Adipocyte (in vitro differentiated cells): ENCODE results near the gene KBTBD3.
"Not testable (repeated sequence)": the region's sequence is repeated elsewhere in the genome, so short reads cannot be mapped to it uniquely, and the experiment has no call there.

ENCODE experiments used
- DNase-seq: peaks from one replicate; pipeline ENCODE4 v3.0.0-alpha.2; 2015; ENCODE audit warnings: low read depth
- H3K27me3 ChIP-seq: replicated peaks from 2 replicates; pipeline ENCODE4 v1.7.0; 2013; ENCODE audit warnings: mild to moderate bottlenecking, low read length, moderate library complexity; ENCODE audit not compliant: control insufficient read depth, insufficient read depth
- H3K36me3 ChIP-seq: 2 replicates; pipeline ENCODE4 v1.7.0; 2013; ENCODE audit warnings: low read length, mild to moderate bottlenecking, moderate library complexity; ENCODE audit not compliant: control insufficient read depth, insufficient read depth, severe bottlenecking
- H3K4me1 ChIP-seq: 2 replicates; pipeline ENCODE4 v1.7.0; 2013; ENCODE audit warnings: mild to moderate bottlenecking, low read length, moderate library complexity; ENCODE audit not compliant: control insufficient read depth, insufficient read depth
- H3K4me3 ChIP-seq: 2 replicates; pipeline ENCODE4 v1.7.0; 2013; ENCODE audit warnings: mild to moderate bottlenecking, low read length, moderate library complexity
- H3K9ac ChIP-seq: 2 replicates; pipeline ENCODE4 v1.7.0; 2013; ENCODE audit warnings: mild to moderate bottlenecking, low read length, moderate library complexity
- H3K9me3 ChIP-seq: 2 replicates; pipeline ENCODE4 v1.7.0; 2013; ENCODE audit warnings: mild to moderate bottlenecking, low read length, moderate library complexity; ENCODE audit not compliant: control insufficient read depth

KBTBD3 gene

DNA sequence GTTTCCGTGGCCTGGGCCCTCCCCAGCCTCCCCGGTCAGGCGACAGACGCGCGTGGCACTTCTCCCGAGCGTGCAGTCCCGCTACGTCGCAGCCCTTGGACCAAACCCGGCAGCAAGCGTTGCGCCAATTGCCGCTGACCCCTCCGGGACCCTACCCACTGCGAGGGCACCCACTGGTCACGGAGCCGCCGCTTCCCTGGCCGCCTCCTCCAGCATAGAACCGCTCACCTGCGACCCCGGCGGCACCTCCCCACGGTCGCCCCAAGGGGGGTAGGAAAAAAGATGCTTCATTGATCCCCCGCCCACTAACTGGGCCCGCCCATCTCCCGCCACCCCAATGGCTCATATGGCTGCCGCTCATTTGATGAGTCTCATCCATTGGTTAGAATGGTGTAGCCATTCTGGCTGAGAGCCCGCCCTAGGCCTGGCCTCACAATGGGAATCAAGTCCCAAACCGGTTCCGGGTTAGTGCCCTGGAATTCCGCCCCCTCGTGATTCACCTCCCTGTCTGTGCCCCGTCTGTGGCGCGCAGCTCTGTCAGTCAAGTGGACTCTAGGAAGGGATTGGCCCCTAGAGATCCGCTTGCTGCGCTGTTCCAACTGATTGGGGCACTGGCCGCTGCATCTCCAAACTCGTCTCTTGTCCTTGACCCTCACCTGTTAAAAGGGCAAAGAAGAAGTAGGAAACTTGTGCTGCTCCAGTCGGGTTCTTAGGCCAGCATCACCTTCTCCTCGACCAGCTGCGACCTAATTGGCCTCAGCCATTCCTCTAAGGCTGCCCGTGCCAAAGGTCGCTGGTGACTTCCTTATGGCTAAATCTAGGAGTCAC is 55.0 kb downstream of the KBTBD3 start, which contains the start of gene MSANTD4:
Gene MSANTD4, minus strand, starts transcription at position 274 of the 828 bp plus-strand sequence. CDS start 11,323 bp downstream, outside the sequence.
- Histone ChIP-seq H3K4me1 (peaks cover 18% of the 10 kb centered on the region), H3K36me3 (no peaks in the 10 kb centered on the region), H3K9ac (peak within 1 kb of the TSS; percentile 89), H3K9me3 (peaks cover 2% of the 10 kb centered on the region), H3K27me3 (no peaks in the 10 kb centered on the region), H3K4me3 (peak within 1 kb of the TSS; percentile 92)
- DNase-seq = peak; percentile 100

DNA sequence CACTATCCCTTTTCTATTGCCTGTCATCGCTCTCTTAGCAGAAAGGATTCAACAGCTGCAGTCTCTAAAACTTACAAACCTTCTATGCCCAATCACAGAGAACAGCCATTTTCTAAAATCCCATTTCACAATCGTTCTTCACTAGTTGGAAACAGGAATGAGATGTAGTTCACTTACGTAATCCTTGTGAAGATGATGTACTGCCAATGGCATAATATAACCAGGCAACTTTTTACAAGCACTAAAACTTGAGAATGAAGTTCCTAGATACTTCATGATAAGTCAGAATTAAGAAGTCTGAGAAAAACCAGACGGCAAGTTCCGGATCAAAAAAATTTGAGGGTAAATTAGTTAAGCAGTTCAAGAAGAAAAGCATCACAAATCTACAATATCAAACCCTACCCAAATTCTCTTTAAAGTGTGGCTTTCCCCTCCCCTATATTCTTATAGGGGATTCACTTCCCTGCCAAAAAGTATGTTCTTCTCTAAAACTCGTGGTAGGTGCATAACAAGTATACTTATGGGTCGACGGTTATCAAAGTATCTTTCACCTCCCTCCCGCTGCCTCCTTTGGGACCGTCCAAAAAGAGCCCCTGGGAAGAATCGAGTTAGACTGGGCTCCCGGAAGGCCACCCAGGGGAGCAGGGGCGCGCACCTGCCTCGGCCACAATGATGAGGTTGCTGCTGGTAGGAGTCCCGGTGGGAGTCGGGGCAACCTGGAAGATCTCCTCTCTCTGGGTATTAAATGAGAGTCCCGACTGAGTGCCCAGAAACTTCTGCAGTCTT is 55.8 kb downstream of the KBTBD3 start:
- Histone ChIP-seq H3K4me3 (peak overlapping the region; percentile 92), H3K9me3 (no peaks in the 10 kb centered on the region), H3K36me3 (no peaks in the 10 kb centered on the region), H3K9ac (peak overlapping the region; percentile 89), H3K27me3 (no peaks in the 10 kb centered on the region), H3K4me1 (peaks cover 18% of the 10 kb centered on the region)
- DNase-seq = peak; percentile 91

DNA sequence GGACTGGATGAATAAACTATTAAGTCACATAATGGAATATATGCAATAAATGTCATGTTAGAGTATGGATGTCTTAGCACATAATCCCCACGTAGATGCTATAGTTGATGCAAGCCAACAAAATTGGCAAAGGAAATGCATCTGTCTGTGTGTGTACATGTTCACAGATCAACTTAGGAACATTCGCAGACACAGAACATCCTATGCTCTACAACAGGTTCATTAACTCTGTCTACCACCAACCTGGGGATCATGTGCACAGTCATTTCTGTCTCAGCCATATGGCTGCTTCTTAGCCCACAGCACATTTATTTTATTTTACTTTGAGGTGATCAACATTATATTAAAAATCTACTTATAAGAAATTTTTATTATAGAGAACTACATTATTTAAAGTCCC is 60.1 kb downstream of the KBTBD3 start:
- no peak overlapping the region for H3K4me3 ChIP-seq
- no peak overlapping the region for H3K9ac ChIP-seq
- no peaks in the 10 kb centered on the region for H3K9me3 ChIP-seq
- no peaks in the 10 kb centered on the region for H3K27me3 ChIP-seq
- no peaks in the 10 kb centered on the region for H3K36me3 ChIP-seq
- peaks cover 27% of the 10 kb centered on the region for H3K4me1 ChIP-seq
- no peak for DNase-seq

DNA sequence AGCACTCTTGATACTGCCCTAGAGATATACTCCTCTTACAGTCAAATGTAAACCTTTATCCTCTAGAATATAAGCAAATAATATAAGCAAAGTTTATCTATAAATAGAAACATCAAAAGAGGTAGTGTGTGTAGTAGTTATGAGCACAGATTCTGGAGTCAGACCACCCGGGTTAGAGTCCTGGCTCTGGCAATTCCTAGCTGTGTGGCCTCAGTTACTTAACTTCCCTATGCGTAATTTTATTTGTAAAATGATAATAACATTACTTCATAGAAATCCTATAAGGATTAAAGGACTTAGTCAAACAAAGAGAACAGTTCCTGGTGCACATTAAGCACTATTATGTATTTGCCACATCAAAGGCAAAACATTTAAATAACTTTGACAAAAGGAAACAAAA is 62.1 kb downstream of the KBTBD3 start:
- H3K9ac ChIP-seq = no peak overlapping the region
- no peaks in the 10 kb centered on the region for H3K9me3 ChIP-seq
- no peak for DNase-seq
- no peaks in the 10 kb centered on the region for H3K27me3 ChIP-seq
- H3K4me1 ChIP-seq = peaks cover 32% of the 10 kb centered on the region
- H3K36me3 ChIP-seq = peaks cover 8% of the 10 kb centered on the region
- H3K4me3 ChIP-seq = no peak overlapping the region

DNA sequence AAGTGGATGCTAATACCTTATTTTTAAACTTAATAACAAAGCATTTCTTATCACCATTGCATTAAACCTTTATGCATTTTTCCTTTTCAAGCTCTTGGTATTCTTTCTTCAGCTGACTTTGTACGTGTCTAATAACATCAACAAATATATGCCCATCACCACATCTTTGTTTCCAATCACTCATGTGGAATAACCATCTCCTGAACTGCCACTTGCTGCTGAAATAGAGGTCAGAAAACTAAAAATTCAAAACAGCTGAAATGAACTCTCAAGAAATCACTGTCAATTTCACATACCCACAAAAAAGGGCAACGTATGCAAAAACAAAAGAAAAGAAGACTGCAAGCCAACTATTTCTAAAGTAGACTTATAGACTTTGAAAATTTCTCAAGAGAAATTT is 62.5 kb downstream of the KBTBD3 start:
- H3K4me3 ChIP-seq = no peak overlapping the region
- H3K9me3 ChIP-seq = no peaks in the 10 kb centered on the region
- no peak overlapping the region for H3K9ac ChIP-seq
- no peaks in the 10 kb centered on the region for H3K27me3 ChIP-seq
- no peak for DNase-seq
- H3K4me1 ChIP-seq = peaks cover 32% of the 10 kb centered on the region
- peaks cover 12% of the 10 kb centered on the region for H3K36me3 ChIP-seq

DNA sequence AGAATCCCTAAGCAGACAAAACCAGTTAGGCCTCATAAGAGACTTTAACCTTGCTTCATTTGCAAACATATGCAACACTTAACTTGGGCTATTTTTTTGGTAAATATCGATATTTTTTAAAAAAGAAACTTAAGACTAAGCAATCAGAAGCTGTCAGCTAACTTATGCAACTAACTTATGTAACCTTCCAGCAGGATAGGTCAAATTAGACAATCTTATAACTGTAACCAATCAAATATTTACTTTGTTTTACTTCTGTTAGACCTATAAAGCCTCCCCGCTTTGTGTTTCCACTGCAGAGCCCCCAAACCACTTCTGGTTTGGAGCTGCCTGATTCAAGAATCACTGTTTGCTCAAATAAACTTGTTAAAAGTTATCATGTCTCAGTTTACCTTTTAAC is 63.1 kb downstream of the KBTBD3 start:
- H3K27me3 ChIP-seq = no peaks in the 10 kb centered on the region
- peaks cover 32% of the 10 kb centered on the region for H3K4me1 ChIP-seq
- peaks cover 18% of the 10 kb centered on the region for H3K36me3 ChIP-seq
- no peak for DNase-seq
- H3K4me3 ChIP-seq = no peak overlapping the region
- H3K9me3 ChIP-seq = no peaks in the 10 kb centered on the region
- H3K9ac ChIP-seq = no peak overlapping the region

DNA sequence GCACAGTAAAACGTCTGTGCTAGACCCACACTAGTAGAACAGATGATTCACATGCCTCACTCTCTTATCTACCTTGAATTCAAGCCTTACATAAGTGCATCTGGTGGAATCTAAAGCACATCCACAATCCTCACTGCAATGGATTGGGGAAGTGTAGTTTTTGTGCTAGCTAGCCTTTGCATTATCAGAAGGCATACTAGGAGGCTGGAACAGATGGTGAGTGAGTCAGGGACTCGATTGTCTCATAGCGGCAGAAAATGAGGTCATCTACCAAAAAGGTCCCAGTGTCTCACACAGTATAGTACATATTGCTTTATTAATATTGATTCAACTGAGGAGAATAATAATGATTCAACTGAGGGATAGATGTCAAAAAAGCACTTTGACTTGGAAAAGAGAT is 64.4 kb downstream of the KBTBD3 start:
- no peak overlapping the region for H3K9ac ChIP-seq
- peaks cover 31% of the 10 kb centered on the region for H3K36me3 ChIP-seq
- no peak overlapping the region for H3K4me3 ChIP-seq
- H3K9me3 ChIP-seq = no peaks in the 10 kb centered on the region
- H3K4me1 ChIP-seq = peaks cover 24% of the 10 kb centered on the region
- H3K27me3 ChIP-seq = no peaks in the 10 kb centered on the region
- DNase-seq = peak; percentile 36

DNA sequence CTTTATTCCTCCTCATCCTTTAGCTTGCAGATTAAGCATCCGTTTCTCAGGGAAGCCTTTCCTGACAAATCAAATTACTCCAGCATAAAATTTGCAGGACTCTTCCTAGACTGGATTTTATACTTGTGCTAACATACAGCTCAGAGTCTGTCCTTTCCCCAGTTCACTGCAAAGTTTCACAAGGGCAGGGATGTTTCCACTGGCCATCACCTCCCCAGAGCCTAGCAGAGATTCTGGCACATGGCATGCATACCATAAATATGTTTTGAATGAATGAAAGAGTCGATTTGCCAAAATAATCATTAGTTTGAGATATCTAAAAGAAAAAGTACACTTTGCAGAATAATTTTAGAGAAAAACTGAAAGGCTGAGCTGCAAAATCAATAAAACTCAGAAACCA is 65.7 kb downstream of the KBTBD3 start:
- peaks cover 43% of the 10 kb centered on the region for H3K36me3 ChIP-seq
- H3K9me3 ChIP-seq = no peaks in the 10 kb centered on the region
- peaks cover 24% of the 10 kb centered on the region for H3K4me1 ChIP-seq
- peak; percentile 55 for DNase-seq
- peak overlapping the region; percentile 14 for H3K4me3 ChIP-seq
- H3K9ac ChIP-seq = peak overlapping the region; percentile 14
- H3K27me3 ChIP-seq = no peaks in the 10 kb centered on the region

DNA sequence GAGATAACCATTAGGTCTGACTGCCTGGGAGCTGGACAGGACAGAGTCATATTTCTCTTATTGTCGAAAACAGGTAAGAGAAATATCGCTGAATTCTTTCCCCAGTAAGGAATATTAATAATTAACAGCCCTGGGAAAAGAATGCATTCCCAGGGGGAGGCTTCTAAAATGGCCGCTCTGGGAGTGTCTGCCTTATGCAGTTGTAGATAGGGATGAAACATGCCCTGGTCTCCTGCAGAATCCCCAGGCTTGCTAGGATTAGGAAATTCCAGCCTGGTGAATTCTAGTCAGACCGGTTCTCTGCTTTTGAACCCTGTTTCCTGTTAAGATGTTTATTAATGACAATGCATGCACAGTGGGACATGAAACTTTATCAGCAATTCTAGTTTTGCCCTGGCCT is 74.1 kb downstream of the KBTBD3 start:
- not testable (repeated sequence) for H3K4me3 ChIP-seq, DNase-seq

DNA sequence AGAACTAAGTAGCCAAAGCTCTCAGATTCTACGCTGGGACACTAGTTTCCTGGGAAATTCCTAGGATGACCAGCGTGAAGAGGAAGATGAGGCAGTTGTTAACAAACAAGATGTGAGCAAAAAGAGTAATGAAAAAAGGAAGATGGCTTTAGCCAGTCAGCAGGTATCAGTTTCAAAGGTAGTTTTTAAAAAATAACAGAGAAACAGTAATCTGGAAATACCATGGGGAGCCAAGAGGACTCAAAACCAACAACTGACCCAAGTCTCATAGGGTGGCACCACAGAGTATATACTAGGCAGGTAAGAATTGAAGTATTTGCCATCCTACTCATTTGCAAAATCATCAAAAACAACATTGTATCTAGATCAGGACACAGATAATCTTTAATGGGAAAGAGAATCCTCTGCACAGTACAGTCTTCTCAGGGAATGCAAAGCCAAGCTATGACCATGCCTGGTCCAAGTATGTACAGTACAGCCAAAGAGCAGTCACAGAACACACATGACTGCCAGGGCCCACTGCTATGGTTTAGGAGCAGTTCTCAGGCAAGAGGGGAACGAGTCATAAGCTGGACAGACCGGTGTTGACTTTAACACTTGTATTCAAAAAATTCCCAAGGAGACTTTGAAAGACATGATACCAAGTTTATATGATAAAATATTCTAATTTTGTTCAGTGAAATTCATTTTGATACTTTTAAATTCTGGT is 75.7 kb downstream of the KBTBD3 start:
- H3K36me3 ChIP-seq = peaks cover 12% of the 10 kb centered on the region
- no peak for DNase-seq
- H3K9me3 ChIP-seq = no peaks in the 10 kb centered on the region
- H3K27me3 ChIP-seq = no peaks in the 10 kb centered on the region
- no peak overlapping the region for H3K4me3 ChIP-seq
- H3K9ac ChIP-seq = no peak overlapping the region
- H3K4me1 ChIP-seq = no peaks in the 10 kb centered on the region

More for the DNA sequence above, 74.1 kb downstream of the KBTBD3 start:
- H3K9ac ChIP-seq, H3K4me1 ChIP-seq, H3K9me3 ChIP-seq, H3K27me3 ChIP-seq: not testable (repeated sequence)
- peaks cover 27% of the 10 kb centered on the region for H3K36me3 ChIP-seq
